HEK293T (cell line): ENCODE results near the gene PNISR.

Experiments
- BHLHE40 ChIP-seq: fragments of 450-650 bp; IDR thresholded peaks from 2 replicates; pipeline ENCODE4 v1.6.1; 2016; ENCODE audit warnings: mild to moderate bottlenecking, moderate library complexity, borderline replicate concordance
- ELF4 ChIP-seq: fragments of 450-650 bp; IDR thresholded peaks from 2 replicates; pipeline ENCODE4 v1.6.1; 2017; ENCODE audit warnings: antibody characterized with exemption
- FOXA1 ChIP-seq: fragments of 450-650 bp; IDR thresholded peaks from 2 replicates; pipeline ENCODE4 v1.6.1; 2016; ENCODE audit warnings: mild to moderate bottlenecking
- FOXK2 ChIP-seq: fragments of 450-650 bp; IDR thresholded peaks from 2 replicates; pipeline ENCODE4 v1.6.1; 2016; ENCODE audit warnings: mild to moderate bottlenecking
- NFRKB ChIP-seq: fragments of 450-650 bp; IDR thresholded peaks from 2 replicates; pipeline ENCODE4 v1.6.1; 2016; ENCODE audit warnings: mild to moderate bottlenecking, moderate library complexity
- ZNF384 ChIP-seq: fragments of 450-650 bp; IDR thresholded peaks from 2 replicates; pipeline ENCODE4 v1.6.1; 2016

- TF ChIP-seq NFRKB: no peak
- no peak for TF ChIP-seq FOXK2
- TF ChIP-seq BHLHE40: no peak
- TF ChIP-seq ZNF384: no peak
- TF ChIP-seq ELF4: no peak
- no peak for TF ChIP-seq FOXA1
Measured at GRCh38 chr6:99424022-99424421, 1.1 kb downstream of the PNISR start.
